Spleen (tissue), 7 donors: ENCODE data around the gene B3GALNT2.

Source experiments
- CTCF ChIP-seq, 11 experiments: fragments of 200-600 bp in 7 of 11; fragments of 450-650 bp in 4 of 11; sonication (generic) in 4 of 11; IDR thresholded peaks in 8 of 11; conservative IDR thresholded peaks in 3 of 11; 1 replicate in 7 of 11; 2 replicates in 4 of 11; pipeline versions ENCODE4 v1.4.0 to v1.8.0; 2016 to 2021; ENCODE audit warnings: antibody characterized with exemption in 11 of 11, inconsistent platforms in 4 of 11, mild to moderate bottlenecking in 1 of 11
- POLR2A ChIP-seq, 3 donors: fragments of 450-650 bp; IDR thresholded peaks; one replicate each; pipeline ENCODE4 v1.5.1; 2017; ENCODE audit warnings: antibody characterized with exemption in 3 of 3, mild to moderate bottlenecking in 1 of 3
- donor health status: DM: no; HTN: no; CAD: no; lungs with moderate emphysema.
- donor health status: DM: no; HTN: no; CAD: no.
- donor health status: DM: no; HTN: no; CAD: no.

- TF ChIP-seq CTCF (IDR thresholded peaks at IDR 0.05 in 8 of 11, conservative IDR thresholded peaks at IDR 0.05 in 3 of 11) (no peak), POLR2A (IDR thresholded peaks at IDR 0.05) (no peak)
Observed at GRCh38 chr1:235461954-235462353, 42.3 kb downstream of the B3GALNT2 start.
